ENCODE data around the gene QRFP. TPM values are rescaled to one million over a fixed set of nuclear protein-coding genes. Genes with fewer than 3 reads are reported as not detected.

Gene QRFP
- polyA plus RNA-seq, 1 donor (not counting 4 experiments of a cell fraction or from before 2014, with no cell fraction given): not detected

DNA sequence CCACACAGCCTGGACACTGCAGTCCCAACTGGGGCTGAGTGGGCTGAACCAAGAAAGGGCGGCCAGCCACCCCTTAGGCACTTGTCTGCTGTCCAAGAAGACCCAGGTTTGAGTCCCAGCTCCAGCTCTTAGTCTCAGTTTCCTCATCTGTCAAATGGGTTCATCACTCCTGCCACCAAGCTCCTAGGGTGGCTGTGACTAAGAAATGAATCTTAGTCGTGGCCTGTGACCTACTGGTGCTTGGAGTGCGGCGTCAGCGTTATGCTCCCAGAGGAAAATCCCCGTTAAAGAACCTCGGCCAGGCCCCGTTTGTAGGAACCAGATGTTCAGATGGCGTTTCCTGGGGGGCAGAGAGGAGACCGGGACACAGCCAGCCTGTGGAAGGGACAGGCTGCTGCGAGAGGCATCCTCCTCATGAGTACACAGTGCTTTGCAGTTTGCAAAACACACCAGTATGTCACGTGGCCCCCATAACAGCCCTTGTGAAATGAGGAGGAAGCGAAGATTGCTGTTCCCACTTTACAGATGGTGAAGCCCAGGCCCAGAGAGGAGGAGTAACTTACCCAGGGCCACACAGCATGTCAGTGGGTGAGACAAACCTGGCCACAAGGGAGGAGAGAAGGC is 39.1 kb upstream of the QRFP start:
- H4K20me1 ChIP-seq (ENCODE audit: control insufficient read depth, extremely low read depth, insufficient read depth, low read length): no peaks in the 10 kb centered on the region
- DNase-seq (ENCODE audit: low read depth, low spot score): no peak
- H3K36me3 ChIP-seq (ENCODE audit: control insufficient read depth in 2 of 2, extremely low read depth in 1 of 2, insufficient read depth in 2 of 2, low read length in 2 of 2): no peaks in the 10 kb centered on the region
- H3K9me1 ChIP-seq (ENCODE audit: control insufficient read depth, extremely low read depth, insufficient read depth, low read length): no peaks in the 10 kb centered on the region
- no peak overlapping the region for H2AFZ ChIP-seq (ENCODE audit: control insufficient read depth, low read length)
- H3K4me3 ChIP-seq (ENCODE audit: control insufficient read depth in 2 of 3, extremely low read depth in 1 of 3, insufficient read depth in 2 of 3, low read depth in 1 of 3, low read length in 3 of 3): no peak overlapping the region
- TF ChIP-seq, protein P1, sequence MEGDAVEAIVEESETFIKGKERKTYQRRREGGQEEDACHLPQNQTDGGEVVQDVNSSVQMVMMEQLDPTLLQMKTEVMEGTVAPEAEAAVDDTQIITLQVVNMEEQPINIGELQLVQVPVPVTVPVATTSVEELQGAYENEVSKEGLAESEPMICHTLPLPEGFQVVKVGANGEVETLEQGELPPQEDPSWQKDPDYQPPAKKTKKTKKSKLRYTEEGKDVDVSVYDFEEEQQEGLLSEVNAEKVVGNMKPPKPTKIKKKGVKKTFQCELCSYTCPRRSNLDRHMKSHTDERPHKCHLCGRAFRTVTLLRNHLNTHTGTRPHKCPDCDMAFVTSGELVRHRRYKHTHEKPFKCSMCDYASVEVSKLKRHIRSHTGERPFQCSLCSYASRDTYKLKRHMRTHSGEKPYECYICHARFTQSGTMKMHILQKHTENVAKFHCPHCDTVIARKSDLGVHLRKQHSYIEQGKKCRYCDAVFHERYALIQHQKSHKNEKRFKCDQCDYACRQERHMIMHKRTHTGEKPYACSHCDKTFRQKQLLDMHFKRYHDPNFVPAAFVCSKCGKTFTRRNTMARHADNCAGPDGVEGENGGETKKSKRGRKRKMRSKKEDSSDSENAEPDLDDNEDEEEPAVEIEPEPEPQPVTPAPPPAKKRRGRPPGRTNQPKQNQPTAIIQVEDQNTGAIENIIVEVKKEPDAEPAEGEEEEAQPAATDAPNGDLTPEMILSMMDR (optimal IDR thresholded peaks at IDR 0.05 in 1 of 3, IDR thresholded peaks at IDR 0.05 in 1 of 3, conservative IDR thresholded peaks at IDR 0.05 in 1 of 3; ENCODE audit: extremely low read depth in 1 of 3, insufficient read depth in 2 of 3, low read length in 3 of 3): no peak
- TF ChIP-seq EZH2 (IDR thresholded peaks at IDR 0.05; ENCODE audit: low read length): no peak
- no peak overlapping the region for H3K4me2 ChIP-seq (ENCODE audit: control insufficient read depth, extremely low read depth, insufficient read depth, low read depth, low read length)
- H3K9ac ChIP-seq (ENCODE audit: control insufficient read depth, extremely low read depth, insufficient read depth, low read length): no peak overlapping the region
- no peaks in the 10 kb centered on the region for H3K9me3 ChIP-seq (ENCODE audit: control insufficient read depth, low read depth, low read length)
- peaks cover 53% of the 10 kb centered on the region for H3K27me3 ChIP-seq (ENCODE audit: control insufficient read depth, extremely low read depth, insufficient read depth, low read length)
- dilution Hi-C loops (cut with MboI; ENCODE audit: extremely low pct_ligation_motif_present, low sequenced_read_pairs): no loop called here
- no peaks in the 10 kb centered on the region for H3K79me2 ChIP-seq (ENCODE audit: control insufficient read depth, insufficient read depth, low read length)
- H3K27ac ChIP-seq (ENCODE audit: control insufficient read depth, insufficient read depth, low read length): no peak overlapping the region
- FAIRE-seq: no peak
- peaks cover 44% of the 10 kb centered on the region for H3K4me1 ChIP-seq (ENCODE audit: control insufficient read depth, extremely low read depth, insufficient read depth, low read length)

DNA sequence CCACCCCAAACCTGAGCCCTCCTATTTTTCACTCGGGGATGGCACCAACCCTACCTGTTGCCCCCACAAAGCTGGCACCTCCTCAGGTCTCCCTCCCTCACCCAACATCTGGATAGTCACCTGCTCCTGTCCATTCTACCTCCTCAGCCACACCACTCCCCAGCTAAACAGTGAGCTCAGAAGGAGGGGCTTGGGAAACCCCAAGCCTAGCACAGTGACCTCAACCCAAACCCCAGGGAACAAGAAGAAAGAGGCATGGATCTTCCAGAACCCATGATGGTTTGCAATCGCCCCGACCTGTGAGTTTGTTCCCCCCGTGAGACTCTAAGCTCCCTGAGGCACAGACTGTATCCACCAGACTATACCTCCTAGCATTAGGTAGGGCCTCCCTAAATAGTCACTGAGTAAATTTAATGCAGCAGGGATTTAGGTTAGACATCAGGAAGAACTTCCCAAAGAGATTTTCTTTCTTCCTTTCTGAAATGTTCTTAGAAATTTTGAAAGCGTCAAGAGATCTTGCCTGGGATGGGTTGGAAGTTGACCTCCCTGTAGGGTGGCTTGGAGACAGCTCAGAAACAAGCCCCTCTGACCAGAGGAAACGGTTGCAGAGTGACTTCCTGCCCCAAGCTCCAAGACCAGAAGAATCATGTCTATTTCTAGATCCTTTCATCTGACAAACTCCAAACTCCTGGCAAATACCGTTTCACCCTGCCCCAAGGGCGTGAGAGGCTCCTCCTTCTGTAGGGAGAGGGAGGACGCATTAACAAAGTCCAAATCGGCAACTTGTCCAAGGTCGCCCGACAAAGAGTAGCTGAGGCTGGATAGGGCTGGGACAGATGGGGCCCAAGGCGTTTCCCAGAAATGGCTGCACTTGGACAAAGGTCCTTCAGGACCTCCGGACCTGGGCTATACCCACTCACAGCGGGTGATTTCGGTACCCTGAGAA is 38.4 kb upstream of the QRFP start:
- Histone ChIP-seq H4K20me1 (ENCODE audit: control insufficient read depth, extremely low read depth, insufficient read depth, low read length) (no peaks in the 10 kb centered on the region), H3K27ac (ENCODE audit: control insufficient read depth, insufficient read depth, low read length) (no peak overlapping the region), H2AFZ (ENCODE audit: control insufficient read depth, low read length) (no peak overlapping the region), H3K27me3 (ENCODE audit: control insufficient read depth, extremely low read depth, insufficient read depth, low read length) (peaks cover 48% of the 10 kb centered on the region), H3K36me3 (ENCODE audit: control insufficient read depth in 2 of 2, extremely low read depth in 1 of 2, insufficient read depth in 2 of 2, low read length in 2 of 2) (no peaks in the 10 kb centered on the region), H3K79me2 (ENCODE audit: control insufficient read depth, insufficient read depth, low read length) (no peaks in the 10 kb centered on the region), H3K4me1 (ENCODE audit: control insufficient read depth, extremely low read depth, insufficient read depth, low read length) (peaks cover 44% of the 10 kb centered on the region), H3K9me1 (ENCODE audit: control insufficient read depth, extremely low read depth, insufficient read depth, low read length) (no peaks in the 10 kb centered on the region), H3K4me2 (ENCODE audit: control insufficient read depth, extremely low read depth, insufficient read depth, low read depth, low read length) (peak overlapping the region; percentile 41), H3K4me3 (ENCODE audit: control insufficient read depth in 2 of 3, extremely low read depth in 1 of 3, insufficient read depth in 2 of 3, low read depth in 1 of 3, low read length in 3 of 3) (no peak overlapping the region), H3K9me3 (ENCODE audit: control insufficient read depth, low read depth, low read length) (no peaks in the 10 kb centered on the region), H3K9ac (ENCODE audit: control insufficient read depth, extremely low read depth, insufficient read depth, low read length) (no peak overlapping the region)
- TF ChIP-seq, protein P1 (optimal IDR thresholded peaks at IDR 0.05 in 1 of 3, IDR thresholded peaks at IDR 0.05 in 1 of 3, conservative IDR thresholded peaks at IDR 0.05 in 1 of 3; ENCODE audit: extremely low read depth in 1 of 3, insufficient read depth in 2 of 3, low read length in 3 of 3): no peak
- TF ChIP-seq EZH2 (IDR thresholded peaks at IDR 0.05; ENCODE audit: low read length): no peak
- dilution Hi-C loops (cut with MboI; ENCODE audit: extremely low pct_ligation_motif_present, low sequenced_read_pairs): no loop called here
- DNase-seq (ENCODE audit: low read depth, low spot score) (no peak), FAIRE-seq (no peak)
